Fibroblast of the conjunctiva (primary cell): ENCODE measurements around the gene NRIP1.
"Not testable (repeated sequence)": the region's sequence is repeated elsewhere in the genome, so short reads cannot be mapped to it uniquely, and the experiment has no call there.

Experiments
- DNase-seq: peaks from one replicate; pipeline ENCODE4 v3.0.0-alpha.2; 2010; ENCODE audit warnings: low read depth

Gene NRIP1

DNA sequence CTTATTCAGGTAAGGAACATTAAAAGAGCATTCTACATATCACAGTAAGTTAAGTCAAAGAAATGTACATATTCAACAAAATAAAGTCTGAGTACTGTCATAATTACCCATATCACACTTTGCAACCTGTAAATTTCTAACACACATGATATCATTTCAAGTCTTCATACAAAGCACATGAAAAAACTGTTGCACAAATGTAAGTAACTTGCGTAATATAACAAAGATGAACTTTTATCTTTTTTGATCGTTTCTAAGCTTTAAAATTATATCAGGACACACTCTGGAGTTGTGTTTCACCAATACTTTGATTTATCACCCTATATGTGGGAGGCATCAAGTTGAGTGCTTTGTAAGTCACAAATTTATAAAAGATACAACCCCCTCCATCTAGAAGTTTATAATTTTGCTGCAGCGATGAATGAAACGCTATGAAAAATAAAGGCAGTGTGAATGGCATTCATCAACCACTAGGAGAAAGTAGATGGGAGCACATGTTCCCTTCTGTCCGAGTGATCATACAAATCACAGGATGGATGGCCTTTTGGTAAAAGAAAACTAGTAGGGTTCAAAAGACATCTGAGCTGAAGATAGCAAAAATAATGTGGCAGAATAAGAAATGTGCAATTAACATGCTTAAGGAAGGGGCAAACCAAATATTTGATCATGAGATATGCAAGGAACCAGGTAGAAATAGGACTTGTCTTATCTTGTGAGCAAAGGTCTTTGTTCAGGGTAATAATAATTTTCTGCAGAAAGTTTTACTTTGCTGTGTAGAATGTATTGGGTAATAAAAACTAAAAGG lies 27.5 kb downstream of the NRIP1 start:
- DNase-seq, result no peak

DNA sequence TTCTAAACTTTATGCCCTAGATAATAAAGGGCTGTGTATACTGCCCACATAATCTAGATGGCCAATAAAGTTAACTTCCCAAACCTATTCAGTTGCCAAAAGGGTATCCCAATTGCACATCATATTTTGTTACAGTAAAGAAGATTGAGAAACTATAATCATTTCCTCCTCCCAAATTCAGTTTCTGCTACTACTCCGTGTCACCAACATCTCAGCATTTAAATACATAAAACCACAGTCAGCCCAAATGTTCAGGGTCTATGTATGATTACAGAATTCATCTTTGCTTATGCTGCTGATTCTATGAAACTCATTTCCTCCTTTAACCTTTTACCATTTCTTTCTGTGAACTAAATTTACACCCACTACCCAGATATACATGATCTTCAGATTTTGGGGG lies 28.6 kb downstream of the NRIP1 start:
- DNase-seq, result no peak

DNA sequence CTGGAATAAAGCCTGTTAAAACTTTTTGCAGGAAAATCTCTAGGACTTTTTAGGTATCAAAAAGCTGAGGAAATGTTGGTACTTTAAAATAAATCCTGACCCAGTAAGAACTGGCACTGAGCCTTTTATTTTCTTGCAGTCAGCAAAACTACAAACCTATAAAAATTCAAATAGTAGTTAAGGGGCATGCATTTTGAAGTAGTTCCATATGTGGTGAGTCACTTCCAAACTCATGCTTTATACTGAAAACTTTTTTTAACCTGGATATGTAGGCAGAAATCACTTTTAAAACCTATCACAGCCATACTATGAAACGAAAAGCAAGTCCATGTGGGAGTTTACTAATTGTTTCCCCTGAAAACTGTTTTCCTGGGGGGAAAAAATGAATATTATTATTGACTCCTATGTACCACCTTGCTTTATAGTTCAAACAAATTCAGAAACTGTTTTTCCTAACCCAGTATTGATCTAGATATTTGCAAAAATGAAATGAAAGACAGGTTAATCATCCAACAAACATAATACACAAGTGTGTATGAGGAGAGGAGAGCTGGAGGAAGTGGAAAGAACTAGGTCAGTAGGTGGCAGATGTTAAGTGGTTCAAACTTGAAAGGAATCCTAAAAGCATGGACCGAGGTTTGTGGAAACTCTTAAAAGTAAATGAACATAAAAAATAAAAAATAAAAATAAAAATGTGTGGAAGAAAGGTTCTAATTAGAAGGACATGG lies 30.5 kb downstream of the NRIP1 start:
- peak; percentile 41 for DNase-seq

DNA sequence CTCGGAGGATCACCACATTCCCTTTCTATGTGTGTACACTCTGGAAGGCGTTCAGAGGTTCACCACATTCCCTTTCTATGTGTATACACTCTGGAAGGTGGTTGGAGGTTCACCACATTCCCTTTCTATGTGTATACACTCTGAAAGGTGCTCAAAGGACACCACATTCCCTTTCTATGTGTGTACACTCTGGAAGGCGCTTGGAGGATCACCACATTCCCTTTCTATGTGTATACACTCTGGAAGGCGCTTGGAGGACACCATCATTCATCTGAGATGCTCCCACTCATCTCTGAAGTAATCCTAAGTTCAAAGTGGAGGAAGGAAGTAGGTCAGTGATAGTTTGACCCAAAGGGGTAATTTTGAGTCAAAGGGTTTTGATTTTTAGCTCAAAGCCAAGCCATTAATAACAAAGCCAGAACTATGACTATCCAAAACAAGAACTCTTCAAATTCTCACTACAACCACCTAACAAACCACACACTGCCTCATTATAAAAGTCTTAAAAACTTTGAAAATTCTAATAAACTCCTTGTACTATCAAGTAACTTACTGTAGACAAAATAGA lies 32.9 kb downstream of the NRIP1 start:
- no peak for DNase-seq

DNA sequence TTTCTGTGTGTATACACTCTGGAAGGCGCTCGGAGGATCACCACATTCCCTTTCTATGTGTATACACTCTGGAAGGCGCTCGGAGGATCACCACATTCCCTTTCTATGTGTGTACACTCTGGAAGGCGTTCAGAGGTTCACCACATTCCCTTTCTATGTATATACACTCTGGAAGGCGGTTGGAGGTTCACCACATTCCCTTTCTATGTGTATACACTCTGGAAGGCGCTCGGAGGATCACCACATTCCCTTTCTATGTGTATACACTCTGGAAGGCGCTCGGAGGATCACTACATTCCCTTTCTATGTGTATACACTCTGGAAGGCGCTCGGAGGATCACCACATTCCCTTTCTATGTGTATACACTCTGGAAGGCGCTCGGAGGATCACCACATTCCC lies 33.4 kb downstream of the NRIP1 start:
- DNase-seq, result not testable (repeated sequence)

DNA sequence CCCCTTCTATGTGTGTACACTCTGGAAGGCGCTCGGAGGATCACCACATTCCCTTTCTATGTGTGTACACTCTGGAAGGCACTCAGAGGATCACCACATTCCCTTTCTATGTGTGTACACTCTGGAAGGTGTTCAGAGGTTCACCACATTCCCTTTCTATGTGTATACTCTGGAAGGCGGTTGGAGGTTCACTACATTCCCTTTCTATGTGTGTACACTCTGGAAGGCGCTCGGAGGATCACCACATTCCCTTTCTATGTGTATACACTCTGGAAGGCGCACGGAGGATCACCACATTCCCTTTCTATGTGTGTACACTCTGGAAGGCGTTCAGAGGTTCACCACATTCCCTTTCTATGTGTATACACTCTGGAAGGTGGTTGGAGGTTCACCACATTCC lies 33.9 kb downstream of the NRIP1 start:
- DNase-seq, result not testable (repeated sequence)

DNA sequence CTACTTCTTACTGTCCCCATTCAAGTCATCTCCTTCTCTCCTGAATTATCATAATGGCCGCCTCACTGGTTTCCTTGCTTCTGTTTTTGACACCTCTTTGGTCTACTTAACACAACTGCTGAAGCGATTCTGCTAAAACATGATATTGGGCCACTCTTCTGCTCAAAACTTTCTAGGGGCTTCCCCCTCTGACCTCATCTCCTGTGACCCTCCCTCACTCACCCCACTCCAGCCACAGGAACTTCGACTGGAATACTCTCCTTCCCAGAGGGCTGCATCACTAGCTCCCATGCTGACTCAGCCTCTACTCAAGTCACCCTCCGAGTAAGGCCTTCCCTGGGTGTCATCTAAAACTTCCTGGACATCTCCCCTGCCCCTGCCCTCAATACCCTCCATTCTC lies 35.7 kb downstream of the NRIP1 start:
- DNase-seq, result no peak

DNA sequence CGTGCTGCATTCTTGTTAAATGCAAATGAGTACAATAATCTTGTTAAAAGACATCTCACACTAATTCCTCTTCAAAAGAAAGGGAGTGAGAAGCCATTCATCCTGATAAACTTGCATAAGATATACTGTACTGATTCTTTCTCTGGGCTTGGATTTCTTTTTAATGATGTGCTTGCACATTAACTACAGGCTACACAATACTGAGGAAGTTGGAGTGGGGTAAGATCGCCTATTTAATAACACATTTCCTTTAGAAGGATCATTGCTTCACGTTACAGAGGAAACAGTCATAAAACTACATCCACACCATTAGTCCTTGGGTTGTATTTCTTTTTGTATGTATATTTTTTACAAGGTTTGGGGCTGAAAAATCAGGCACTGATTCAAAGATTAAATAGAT lies 36.6 kb downstream of the NRIP1 start:
- no peak for DNase-seq

DNA sequence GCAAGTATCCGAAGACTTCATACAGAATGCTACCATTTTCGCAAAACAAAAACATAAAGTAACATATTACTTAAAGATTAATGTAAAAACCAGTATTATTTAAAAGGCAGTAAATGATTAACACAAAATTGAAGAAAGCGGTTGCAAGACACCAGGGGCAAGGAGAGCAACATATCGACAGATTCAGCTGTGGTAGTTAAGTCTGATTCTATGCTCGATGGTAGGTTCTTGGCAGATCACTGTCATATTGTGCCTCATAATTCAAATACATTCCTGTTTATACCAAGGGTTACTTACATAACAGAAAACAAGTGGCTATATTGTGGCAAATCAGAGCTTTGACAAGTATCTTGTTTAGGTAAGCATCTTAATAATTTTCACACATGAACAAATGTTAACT lies 37.7 kb downstream of the NRIP1 start:
- DNase-seq, result no peak

DNA sequence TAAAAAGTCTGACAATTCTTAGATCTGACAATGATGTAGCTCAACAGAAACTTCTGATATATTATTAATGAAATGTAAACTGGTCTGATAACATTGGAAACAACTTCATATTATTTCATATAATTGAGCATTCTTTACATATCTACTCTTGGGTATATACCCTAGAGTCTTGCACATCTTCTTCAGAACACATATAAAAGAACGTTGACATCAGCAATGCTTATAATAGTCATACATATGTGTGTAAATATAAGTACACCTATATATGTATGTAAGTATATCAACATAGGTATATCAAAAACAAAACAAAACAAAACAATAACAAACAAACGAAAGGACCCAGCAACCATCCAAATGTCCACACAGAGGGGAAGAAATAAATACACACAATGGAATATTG lies 38.4 kb downstream of the NRIP1 start:
- DNase-seq, result no peak

DNA sequence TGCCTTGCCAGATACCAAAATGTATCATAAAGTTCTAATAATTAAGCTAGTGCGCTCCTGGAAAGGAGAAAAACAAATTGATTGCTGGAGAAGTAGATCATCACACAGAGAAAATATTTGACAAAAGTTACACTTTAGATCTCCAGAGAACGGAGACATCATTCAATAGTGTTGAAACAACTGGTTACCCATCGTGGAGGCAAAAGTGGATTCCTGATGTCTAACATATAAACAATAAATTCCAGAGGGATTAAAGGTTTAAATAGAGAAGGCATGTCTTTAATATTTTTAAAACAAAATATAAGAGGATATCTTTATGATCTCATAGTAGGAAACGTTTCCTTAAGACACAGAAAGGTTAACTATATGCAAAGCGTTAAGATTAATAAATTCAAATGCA lies 41.0 kb downstream of the NRIP1 start:
- no peak for DNase-seq

DNA sequence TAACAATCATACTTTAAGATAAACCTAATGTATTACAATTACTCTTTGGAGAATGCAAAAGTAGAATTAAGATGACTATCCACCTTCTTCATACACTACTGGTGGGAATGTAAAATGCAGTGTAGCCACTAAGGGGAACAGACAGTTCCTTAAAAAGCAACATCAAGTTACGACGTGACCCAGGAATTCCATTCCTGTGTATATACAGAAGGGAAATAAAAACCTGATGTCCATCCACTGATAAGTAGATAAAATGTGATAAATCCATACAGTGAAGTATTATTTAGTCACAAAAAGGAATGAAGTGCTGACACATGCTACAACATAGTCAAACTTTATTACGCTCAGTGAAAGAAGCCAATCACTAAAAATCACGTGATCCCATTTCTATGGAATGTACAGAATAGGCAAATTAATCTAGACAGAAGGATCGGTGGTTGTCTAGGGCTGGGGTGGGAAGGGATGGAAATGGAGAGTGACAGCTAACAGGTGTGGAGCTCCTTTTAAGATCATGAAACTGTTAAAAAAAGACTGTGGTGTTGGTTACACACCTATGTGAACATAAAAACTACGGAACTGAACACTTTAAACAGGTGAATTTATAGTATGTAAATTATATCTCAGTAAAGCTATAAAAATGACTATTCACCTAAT lies 42.1 kb downstream of the NRIP1 start:
- no peak for DNase-seq

DNA sequence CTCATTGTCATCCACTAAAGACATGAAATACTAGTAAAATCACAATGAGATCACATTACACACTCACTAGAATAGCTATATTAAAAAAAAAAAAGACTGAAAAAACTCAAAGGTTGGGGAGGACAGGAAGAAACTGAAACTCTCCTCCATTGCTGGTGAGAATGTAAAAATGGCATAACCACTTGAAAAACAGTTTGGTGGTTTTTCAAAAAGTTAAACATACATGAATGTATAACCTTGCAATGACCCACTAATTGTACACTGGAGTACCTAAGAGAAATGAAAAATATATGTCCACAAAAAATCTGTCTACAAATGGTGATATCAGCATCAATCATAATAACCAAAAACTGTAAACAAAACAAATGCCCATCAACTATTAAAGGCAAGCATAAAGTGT lies 44.0 kb downstream of the NRIP1 start:
- no peak for DNase-seq

DNA sequence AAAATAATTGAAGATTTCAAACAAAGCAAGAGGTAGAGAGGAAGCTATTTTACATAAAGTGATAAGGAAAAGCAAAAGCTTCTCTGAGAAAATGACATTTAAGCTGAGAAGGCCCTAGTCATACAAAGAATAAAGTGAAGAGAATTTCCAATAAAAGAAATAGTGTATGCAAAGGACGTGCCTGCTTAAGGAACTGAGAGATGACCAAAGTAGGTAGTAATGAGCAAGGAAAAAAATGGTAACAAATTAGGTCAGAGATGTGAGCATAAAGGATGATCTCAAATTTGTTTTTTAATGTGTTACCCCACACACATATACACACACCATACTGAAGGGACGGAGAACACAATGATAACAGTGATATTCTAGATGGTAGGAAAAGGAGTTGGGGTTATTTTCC lies 46.4 kb downstream of the NRIP1 start:
- no peak for DNase-seq

DNA sequence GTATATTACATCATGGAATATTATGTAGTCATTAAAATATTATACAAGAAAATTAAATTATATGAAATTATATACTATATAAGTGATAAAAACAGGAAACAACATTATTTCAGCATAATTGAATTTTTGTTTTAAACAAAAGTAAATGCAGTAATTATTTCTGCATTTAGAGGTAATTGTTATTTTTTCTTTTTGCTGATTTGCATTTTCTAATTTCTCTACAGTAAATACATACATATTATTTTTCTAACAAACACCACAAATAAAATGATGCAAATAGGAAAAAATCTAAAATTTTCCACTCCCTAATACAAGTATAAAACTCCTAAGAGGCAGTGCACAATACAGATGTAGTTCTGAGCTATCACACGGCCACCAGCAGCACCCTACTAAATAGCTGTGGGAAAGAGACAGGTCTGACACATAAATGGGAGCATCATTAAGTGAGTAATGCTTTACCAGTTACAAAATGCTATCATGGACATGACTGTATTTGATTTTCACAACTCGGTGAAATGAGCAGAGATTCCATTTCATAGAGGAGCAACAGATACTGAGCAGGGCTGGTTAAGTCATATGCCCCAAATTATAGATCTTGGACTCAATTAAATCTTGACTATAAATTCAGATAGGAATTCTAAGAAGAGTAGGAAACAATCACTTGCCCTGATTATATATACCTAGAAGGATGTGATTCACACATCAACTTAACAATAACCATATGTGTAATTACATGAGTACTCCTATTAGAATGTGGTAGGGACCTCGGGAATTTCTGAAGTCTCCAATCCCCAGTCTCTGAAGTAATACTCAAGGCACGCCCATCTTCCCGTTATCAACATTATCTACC lies 49.0 kb downstream of the NRIP1 start:
- peak; percentile 53 for DNase-seq

DNA sequence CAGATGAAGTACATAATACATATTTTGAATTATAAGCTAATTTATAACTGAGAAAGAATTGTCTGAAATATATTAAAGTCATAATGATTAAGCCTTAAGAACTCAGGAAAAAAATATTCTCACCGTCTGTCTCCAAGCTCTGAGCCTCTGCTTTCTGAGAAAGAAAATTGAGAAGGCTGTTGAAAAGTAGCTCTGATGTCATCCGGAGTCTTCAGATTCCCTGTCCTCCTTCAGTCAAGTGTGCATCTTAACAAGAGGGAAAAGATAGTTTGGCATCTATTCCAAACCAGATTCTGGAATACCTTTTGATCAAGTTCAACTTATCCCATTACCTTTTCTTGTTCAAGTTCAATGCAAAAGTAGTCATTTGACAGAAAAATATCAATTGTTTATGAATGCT lies 50.6 kb downstream of the NRIP1 start:
- no peak for DNase-seq

DNA sequence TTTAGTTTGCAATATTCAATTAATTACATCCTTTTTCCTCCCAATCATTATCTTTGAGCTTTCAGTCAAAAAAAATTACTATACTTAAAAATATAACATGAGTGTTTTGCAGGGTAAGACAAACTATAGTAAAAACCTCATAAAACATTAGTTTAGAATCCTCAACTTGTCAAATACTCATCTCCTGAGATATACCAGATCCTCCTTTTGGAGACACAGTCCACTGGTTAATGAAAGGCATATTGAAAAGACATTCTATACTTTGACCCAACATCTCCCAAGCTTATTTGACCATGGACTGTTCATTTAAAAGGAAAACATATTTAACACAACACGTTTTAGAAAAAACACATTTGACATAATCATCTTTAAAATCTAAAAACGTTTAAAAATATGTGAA lies 52.8 kb downstream of the NRIP1 start:
- DNase-seq, result no peak

DNA sequence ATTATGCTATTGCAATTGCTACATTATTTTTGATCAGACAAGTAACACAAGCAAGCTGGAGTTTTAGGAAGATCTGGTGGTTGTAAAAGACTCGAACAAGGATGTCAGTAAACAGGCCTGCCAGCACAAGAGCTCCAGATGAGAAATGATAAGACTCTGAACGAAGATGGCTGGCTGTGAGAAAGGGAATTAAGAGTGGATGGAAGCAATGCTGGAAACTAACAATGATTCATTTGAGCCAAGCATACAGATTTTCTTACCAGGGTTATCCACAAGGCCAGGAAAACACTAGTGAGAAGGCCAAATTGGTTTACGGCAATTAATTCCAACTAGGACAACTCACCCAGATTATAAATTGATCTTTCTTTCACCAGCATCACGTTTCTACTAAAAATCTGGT lies 54.2 kb downstream of the NRIP1 start:
- no peak for DNase-seq

DNA sequence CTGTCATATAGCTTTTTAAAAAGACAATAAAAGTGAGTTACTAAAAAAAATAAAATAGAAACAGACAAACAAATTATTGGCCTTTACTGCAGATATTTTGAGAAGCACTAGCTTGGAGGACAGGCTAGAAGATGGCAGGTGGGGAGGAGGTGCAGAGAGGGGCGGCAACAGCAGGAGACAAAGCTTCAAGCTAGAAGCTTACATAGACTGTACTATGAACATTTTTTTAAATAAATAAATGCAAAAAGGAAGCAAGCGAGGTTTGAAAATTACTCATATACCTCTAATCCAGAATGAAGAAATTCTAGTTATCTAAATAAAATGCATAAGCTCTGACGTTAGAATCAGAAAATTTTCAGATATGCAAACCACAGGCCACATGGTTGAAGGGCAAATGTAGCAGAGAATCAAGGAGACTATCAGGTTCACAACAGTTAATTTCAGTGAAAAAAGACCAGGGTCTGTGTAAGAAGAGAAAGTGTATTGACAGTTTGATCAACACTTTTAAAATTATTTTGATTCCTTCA lies 54.9 kb downstream of the NRIP1 start:
- no peak for DNase-seq

DNA sequence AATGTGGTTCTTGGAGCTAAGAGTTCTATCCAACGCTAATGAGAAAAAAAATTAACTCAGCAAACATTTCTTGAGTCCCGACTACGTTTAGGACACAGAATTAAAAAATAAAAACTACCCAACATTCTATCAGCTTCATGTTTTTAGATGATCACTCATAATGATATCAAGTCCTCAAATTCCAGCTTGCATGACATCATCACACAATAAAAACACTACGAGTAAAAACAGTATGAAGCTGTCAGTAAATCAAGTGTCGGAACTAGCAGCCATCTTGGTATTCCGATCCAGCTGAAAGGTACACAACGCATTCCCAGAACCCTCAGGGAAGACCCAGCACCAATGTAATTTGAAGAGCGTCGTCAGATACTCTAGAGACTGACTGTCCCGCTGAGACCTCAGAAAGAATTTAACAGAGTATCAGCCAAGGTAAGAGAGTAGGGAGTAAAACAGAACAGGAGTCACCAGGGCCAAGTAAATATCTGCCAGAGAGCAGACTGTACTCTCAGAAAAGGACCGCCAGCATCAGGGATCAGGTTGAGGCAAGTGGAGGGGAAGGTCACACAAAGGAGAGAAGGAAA lies 57.0 kb downstream of the NRIP1 start:
- DNase-seq, result no peak

DNA sequence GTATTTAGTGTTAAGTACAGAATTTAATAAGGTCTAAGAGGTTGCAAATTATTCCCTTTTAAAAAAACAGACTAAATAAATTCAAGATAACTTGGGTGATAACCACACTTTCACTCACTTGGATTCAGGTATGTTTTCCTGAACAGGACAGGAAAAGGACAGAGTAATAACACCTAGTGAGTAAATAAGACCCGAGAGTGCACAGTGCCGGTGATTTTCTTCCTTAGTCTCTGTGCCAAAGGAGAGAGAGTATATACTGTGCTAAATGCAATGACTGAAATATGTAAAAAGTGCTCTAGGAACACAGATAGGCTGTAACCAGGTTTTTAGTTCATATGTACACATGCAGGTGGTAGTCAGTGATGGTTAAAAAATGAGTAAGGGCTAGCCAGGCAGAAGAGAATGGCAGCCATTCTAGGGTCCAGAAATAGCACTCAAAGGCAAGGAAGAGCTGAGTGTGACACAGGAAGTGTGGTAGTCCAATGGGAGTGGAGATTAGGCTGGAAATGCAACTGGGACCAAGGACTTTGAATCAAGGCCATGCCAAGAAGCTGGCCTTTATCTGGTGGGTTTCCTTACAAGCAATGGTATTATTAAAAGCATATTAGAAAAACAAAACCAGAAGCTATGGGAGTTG lies 58.1 kb downstream of the NRIP1 start:
- DNase-seq, result no peak
